NCI-H2081 treated with DMSO at 0.1 percent for 48 hours (cell line): Measurements from ENCODE around the gene ATP5F1E.
"Not testable (repeated sequence)": the region's sequence is repeated elsewhere in the genome, so short reads cannot be mapped to it uniquely, and the experiment has no call there.

ENCODE experiments used
- DNase-seq: peaks from one replicate; lab custom pipeline; 2025; lab: John Stamatoyannopoulos, UW

ATP5F1E gene

GRCh38 chr20:59019217-59019616 lies 12.9 kb downstream of the ATP5F1E start, which contains the start of gene TUBB1:
Gene TUBB1 (plus strand): TSS chr20:59019429. CDS start chr20:59019523, 94 bp downstream.
- DNase-seq: no peak

DNA sequence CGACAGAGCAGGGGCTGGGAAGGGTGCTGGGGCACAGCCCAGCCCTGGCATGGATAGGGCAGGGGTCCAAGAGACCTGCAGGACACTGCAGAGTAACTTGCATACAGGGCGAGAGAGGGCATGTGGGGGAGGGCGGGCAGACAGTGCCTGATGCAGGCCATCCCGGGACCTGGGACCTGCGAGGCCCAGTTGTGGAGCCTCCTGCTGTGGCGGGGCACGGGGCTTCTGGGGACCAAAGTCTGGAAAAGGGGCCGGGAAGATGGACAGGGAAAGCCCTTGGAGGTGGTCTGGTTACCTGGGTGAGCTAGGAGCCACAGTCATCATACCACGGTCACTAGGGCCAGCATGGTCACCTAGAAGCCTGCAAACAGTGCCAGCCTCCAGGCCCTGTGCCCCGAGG lies 13.3 kb downstream of the ATP5F1E start:
- DNase-seq: no peak

DNA sequence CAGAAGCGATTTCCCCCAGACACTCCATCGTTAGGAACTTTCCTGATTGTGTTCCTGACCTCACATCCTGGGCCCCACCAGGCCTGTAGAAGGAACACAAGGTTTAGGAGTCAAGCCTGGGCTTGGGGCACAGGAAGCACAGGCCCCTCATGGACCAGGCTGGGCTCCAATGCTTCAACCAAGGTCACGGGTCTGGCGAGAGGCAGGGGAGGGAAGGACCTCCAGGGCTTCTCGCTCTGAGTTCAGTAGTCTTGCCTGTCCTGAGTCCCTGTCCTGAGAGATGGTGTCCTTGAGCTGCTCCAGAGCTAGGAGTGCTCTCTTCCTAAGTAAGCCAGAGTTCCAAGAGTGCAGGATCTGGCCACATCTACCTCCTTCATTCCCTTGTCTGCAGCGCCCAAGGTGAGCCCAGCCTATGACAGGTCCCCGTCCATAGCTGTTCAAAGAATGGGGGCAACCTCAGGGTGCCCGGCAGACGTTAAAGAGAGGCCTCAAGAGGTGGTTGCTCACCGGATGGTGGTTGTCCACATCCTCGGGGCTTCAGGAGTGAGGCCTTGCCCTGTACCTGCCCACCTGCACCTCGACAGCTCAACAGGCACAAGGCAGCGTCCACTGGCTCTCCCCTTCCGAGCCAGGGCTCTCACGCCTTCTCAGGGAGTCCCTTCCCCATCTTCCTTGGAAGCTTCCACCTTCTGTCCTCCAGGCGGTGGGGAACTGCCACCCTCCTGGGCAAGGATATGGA lies 14.5 kb downstream of the ATP5F1E start:
- no peak for DNase-seq

DNA sequence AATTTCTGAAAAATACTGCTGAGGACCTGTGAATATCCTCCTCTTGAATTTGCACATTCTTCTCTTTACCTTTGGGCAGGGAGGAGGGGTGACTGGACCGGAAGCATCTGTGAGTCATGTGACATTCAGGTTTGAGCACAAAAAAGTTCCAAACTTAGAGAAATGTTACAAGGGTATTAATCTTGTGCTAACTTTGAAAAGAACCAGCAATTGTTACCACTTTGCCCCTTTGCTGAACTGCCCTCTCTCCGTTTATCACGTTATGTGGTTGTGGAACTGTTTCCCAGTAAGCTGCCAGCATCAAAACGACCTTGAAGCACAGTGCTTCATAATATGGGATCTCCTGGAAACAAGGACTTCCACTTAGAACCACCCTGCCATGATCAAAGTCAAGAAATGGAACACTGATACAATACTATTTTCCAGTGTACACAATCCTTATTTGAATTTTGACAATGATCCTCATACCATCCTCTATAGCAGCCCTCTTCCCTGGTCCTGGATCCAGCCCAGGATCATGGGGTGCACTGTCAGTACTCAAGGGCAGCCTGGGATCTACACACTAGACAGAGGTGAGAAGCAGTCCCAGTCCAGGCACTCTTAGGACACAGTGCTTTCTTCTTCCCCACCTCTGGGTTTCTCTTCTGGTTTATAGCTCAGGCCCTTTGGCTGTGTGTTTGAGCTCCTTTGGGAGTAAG lies 15.2 kb downstream of the ATP5F1E start:
- DNase-seq: no peak

GRCh38 chr20:59015812-59016711 lies 16.1 kb downstream of the ATP5F1E start:
- DNase-seq: no peak

- DNase-seq: no peak
These were observed 16.7 kb downstream of the ATP5F1E start for GRCh38 chr20:59015411-59015810.

DNA sequence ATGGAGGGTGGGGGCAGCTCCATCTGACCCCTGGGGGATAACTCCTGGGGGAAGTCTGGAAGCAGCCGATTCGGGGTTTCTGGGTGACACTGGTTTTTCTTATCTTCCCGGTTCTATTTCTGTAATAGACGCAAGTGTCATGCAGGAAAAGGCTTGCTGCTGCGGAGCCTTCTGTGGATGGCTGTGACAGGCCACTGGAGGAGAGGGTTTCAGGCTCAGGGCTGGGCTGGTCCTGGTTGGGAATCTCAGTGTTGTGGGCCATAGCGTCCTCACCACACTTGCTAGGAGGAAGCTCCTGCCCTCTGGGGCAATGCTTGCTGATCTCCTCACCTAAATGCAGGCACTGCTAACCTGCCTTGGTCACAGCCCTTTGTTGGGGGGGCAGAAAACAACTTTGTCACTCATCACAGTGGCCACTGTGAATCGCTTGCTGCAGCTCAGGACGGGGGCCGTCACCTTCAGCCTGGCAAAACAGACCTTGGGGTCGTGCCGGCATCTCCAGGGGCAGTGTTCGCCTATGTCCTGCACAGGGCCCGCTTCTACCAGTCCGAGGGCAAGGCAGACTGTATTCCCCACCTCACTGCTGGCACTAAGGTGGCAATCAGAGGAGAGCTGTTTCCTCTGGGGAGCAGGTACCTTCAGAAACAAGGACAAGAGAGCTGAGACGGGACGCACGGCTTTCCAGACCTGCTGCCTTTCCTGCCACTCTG lies 17.3 kb downstream of the ATP5F1E start:
- no peak for DNase-seq

DNA sequence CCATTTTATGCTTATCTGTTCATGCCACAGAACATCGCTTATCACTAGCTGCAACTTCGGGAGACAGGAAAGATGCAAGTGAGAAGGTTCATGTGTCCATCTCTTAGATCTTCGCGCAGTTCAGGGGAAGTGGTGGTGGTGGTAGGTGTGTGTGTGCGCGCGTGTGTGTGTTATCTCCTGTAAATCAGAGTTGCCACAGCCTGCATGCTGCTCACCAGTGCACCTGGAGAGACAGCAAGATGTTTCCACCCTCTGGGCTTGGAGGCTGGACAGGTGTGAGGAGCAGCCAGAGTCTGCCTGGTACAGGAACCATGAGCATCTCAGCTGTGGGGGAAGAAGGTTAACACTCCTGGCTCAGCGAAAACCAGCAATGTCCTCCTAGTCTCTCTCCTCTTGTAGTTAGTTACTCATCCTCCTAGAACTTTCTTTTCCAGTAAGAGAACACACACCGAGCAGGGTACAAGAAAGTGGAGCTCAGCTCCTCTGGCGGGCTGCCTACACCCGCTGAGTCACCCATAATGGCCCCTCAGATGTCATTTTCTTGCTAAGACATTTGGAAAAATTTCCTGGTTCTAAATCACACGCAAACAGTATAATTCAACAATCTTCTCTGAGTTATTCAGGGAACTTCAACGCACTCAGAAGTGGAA lies 18.1 kb downstream of the ATP5F1E start:
- no peak for DNase-seq

DNA sequence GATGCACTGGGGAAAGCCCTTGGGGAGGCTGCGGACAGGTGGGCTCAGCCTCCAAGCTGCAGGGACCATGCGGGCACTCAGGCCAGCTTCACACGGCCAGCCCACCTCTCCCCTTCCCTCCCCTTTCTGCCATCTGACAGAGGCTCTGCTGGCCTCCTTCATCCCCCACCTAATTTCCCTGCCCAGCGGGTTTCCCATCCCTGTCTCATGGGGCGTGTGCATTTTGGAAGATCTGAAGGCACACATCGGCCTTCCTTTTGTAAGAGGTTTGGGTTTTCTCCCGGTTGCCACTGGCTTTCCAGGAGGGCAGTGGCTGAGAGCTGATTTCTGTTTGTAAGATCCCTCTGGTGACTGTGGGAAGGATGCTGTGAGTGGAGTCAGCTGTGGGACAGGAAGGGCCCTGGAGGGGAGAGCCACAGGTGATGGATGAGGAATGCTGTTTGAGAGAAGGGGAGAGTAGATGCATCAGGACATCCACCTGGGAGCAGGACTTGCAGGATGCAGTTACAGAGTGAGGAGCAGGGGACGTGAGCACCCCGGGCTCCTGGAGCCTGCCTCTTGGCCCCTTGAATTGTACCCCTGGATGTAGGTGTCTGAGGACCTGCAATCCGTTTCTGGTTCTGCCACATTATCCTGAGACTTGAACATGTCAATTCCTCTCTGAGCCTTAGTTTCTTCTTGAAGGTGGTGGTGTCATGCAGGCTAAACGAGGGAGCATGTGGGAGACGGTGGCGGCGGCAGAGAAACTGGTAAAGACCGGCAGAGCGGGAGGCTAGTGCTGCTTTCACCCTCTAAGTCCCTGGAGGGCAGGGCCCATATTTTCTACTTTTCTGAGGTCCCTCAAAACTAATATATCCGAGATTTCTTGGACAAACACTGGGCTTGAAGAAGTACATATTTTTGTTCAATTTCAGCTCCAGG lies 18.8 kb downstream of the ATP5F1E start:
- no peak for DNase-seq

- not testable (repeated sequence) for DNase-seq
These were observed 20.3 kb downstream of the ATP5F1E start for GRCh38 chr20:59011874-59012157.

DNA sequence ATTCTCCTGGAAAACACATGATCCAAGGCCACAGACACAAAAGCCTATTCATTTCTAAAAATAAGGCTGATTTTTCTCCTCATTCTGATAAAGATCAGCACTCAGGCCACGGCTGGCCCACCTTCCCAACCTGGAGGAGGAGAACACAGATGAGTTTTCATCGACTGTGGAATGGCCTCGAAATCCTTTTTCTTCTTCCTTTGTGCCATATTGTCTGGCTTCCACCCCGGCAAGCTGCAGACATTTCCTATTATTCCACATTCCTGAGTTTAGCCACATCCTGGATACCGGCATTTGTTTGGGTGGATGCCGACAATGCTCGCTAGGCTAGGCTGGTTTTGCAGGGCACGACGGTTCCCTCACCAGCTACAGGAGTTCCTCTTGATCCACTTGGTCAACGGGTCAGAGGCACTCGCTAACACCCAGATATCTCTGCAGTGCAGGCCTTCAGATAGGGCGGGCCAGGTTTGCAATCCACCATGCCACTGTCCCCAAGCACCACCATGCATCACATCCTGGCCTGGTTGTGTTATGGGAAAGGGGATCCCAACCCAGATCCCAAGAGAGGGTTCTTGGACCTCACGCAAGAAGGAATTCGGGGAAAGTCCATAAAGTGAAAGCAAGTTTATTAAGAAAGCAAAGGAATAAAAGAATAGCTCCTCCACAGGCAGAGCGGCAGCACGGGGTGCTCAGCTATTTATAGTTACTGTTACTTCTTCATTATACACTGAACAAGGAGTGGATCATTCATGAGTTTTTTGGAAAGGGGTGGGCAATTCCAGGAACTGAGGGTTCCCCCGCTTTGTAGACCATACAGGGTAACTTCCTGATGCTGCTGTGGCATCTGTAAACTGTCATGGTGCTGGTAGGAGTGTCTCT lies 20.9 kb downstream of the ATP5F1E start:
- no peak for DNase-seq

- DNase-seq: no peak
These were observed 21.7 kb downstream of the ATP5F1E start for GRCh38 chr20:59010321-59010994.

DNA sequence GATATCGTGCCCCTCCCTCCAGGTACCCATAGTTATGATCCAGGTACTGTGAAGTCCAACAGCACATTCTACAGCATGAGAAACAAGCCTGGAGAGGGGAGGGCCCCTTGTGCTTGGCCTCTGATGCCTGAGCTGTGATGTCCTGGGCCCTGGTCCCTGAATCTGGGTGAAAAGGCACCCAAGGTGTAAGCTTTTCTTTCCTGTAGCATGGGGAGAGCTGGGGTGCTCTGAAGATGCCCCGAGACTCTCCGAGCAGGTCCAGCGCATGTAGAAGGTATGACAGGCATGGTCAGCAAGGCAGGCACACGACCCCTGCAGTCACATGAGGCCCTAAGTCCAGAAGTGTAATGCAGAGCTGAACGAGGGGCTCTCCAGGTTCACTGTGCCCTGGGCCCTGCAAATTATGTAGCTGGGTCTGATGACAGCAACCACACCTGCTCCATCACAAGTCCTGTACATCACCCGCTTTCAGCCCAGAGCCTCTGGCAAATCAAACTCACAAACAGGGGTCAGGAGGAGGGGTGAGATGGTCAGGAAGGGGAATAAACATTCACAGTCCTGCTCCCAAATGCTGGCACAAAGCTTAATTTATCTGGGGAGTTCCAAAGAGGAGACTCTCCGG lies 23.3 kb downstream of the ATP5F1E start:
- DNase-seq: no peak

- no peak for DNase-seq
These were observed 24.2 kb downstream of the ATP5F1E start for GRCh38 chr20:59007665-59008511.

DNA sequence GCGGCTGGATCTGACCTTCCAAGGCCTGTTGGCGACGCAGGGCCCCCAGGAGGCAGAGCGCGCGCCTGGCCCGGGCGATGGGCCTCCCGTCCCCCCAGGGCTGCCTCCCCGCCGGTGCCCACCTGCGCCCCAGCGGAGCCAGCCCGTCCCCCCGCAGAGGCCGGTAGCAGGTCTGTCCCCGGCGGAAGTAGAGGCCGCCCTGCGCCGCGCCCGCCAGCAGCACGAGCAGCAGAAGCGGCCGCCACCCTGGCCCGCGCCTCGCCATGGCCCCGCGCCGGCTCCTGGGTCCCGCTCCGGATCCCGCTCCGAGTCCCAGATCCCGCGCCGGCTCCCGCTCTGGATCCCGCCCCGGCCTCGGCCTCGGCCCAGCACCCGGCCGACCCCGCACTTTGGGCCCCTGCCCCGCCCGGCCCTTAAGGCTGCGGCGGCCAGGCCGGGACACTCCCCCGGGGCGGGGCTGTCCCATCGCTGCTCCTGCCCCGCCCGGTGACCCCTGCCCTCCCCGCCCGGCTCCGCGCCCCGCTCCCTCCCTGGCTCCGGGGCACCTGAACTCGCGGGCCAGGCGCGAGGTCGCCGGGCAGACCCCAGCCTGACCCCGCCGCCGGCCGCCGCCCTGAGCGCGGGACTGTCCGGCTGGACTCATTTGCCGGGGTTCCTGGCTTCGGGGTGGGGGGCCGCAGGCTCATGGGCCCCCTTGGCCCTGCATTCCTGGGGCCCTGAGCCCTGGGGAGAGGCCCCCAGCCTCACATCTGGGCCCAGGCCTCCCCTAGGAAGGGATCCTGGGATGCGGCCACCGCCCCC lies 25.1 kb downstream of the ATP5F1E start, which contains the start of gene CTSZ:
TSS of gene CTSZ (minus strand) at position 391 of the 801 bp plus-strand sequence. CDS start at position 265, 126 bp downstream.
- no peak for DNase-seq

- DNase-seq: no peak
These were observed 25.8 kb downstream of the ATP5F1E start for GRCh38 chr20:59006167-59006863.
